Measurements from ENCODE around the gene OGFOD3.

- TF ChIP-seq POLR2A (IDR thresholded peaks at IDR 0.05) (no peak), CTCF (IDR thresholded peaks at IDR 0.05) (no peak), POLR2AphosphoS5 (IDR thresholded peaks at IDR 0.05) (no peak), EP300 (IDR thresholded peaks at IDR 0.05; ENCODE audit: low read depth) (no peak)
Measured at GRCh38 chr17:82400206-82400605, 18.2 kb downstream of the OGFOD3 start.

Data from transverse colon (tissue), 4 donors.